ENCODE results near the gene PRKG1. TPM values are rescaled to one million over a fixed set of nuclear protein-coding genes. Genes with fewer than 3 reads are reported as not detected.

The PRKG1 gene
- total and polyA plus RNA-seq, 2 of the 8 experiments (the other 6 are each of a cell fraction or from before 2014, with no cell fraction given) = 4.2 to 15.2 TPM

GRCh38 chr10:51340845-51341610, 266.7 kb downstream of the PRKG1 start:
- Histone ChIP-seq H3K56ac (replicated peaks; ENCODE audit: insufficient read length, low read depth, low read length) (no peak overlapping the region), H2BK5ac (ENCODE audit: low read depth, low read length) (no peak overlapping the region), H2BK12ac (ENCODE audit: low read depth, low read length) (no peak overlapping the region), H3K4me1 (replicated peaks in 1 of 4; ENCODE audit: control insufficient read depth in 3 of 4, insufficient read depth in 4 of 4, low read length in 3 of 4) (peaks cover 0 to 3% (median 0%) of the 10 kb centered on the region in 4 experiments; a peak in 1 of 7 replicates), H2AK5ac (ENCODE audit: low read depth, low read length) (no peak overlapping the region), H3K4me2 (ENCODE audit: insufficient read depth in 1 of 2, low read depth in 2 of 2, low read length in 2 of 2) (no peak overlapping the region), H3K9ac (replicated peaks in 1 of 4; ENCODE audit: extremely low read depth in 1 of 4, low read depth in 3 of 4, low read length in 3 of 4) (no peak overlapping the region), H3K27ac (ENCODE audit: low read depth, low read length) (no peak overlapping the region), H2BK15ac (ENCODE audit: low read length) (no peak overlapping the region), H3K79me2 (ENCODE audit: control insufficient read depth in 1 of 2, insufficient read depth in 2 of 2, low read length in 2 of 2) (no peaks in the 10 kb centered on the region), H3K14ac (ENCODE audit: insufficient read length) (no peak overlapping the region), H2AFZ (ENCODE audit: low read length) (no peak overlapping the region), H3K79me1 (ENCODE audit: low read depth, low read length) (no peaks in the 10 kb centered on the region), H4K8ac (ENCODE audit: extremely low read depth, insufficient read depth, low read length) (no peak overlapping the region), H3K4me3 (ENCODE audit: extremely low read depth in 1 of 4, insufficient read depth in 2 of 4, low read depth in 3 of 4, low read length in 4 of 4) (no peak overlapping the region), H2BK20ac (ENCODE audit: low read length) (no peak overlapping the region), H3K23me2 (ENCODE audit: low read depth, low read length) (no peaks in the 10 kb centered on the region), H3K18ac (ENCODE audit: extremely low read depth, low read length) (no peak overlapping the region), H4K5ac (ENCODE audit: insufficient read length, low read depth, low read length) (no peak overlapping the region), H3K27me3 (replicated peaks in 1 of 4; ENCODE audit: control insufficient read depth in 3 of 4, extremely low read depth in 1 of 4, insufficient read depth in 3 of 4, low read length in 3 of 4) (peaks cover 0 to 1% (median 0%) of the 10 kb centered on the region in 4 experiments; a peak in 1 of 7 replicates), H3K4ac (replicated peaks; ENCODE audit: insufficient read length, low read depth, low read length) (no peak overlapping the region), H3K36me3 (ENCODE audit: control insufficient read depth in 2 of 4, insufficient read depth in 4 of 4, low read length in 3 of 4) (no peaks in the 10 kb centered on the region), H3K9me3 (ENCODE audit: insufficient read depth in 2 of 2, low read depth in 1 of 2, low read length in 1 of 2) (no peaks in the 10 kb centered on the region; a peak in 1 of 4 replicates), H3K23ac (ENCODE audit: insufficient read length) (no peak overlapping the region), H4K20me1 (replicated peaks in 1 of 2; ENCODE audit: control insufficient read depth in 1 of 2, insufficient read depth in 2 of 2, low read length in 2 of 2) (no peaks in the 10 kb centered on the region), H4K91ac (replicated peaks; ENCODE audit: insufficient read length, low read length) (no peak overlapping the region), H2BK120ac (replicated peaks; ENCODE audit: low read depth, low read length) (no peak overlapping the region)
- DNase-seq (ENCODE audit: low read depth in 1 of 2, low spot score in 2 of 2) (no peak), FAIRE-seq (no peak)
- POLR2A ChIA-PET (ENCODE audit: partially characterized antibody) = no interaction called here
- CTCF ChIA-PET (ENCODE audit: partially characterized antibody) = interaction anchor here (1.3 kb wide), 1 partner anchor 10 kb away, joined by 3 read pairs; no protein-coding TSS in a partner anchor
- WGBS, 2 experiments (ENCODE audit: extremely low coverage in 1 of 2, insufficient coverage in 1 of 2, insufficient read length in 1 of 2, insufficient replicate concordance in 2 of 2, low coverage in 1 of 2, low lambda C conversion rate in 2 of 2, missing lambda C conversion rate in 1 of 2) = 91% methylated on average over 4 of the region's 4 CpGs; no CpG with 5 or more reads in 1 of the 2 experiments
- TF ChIP-seq CHD1 (IDR thresholded peaks at IDR 0.05; ENCODE audit: low read depth, low read length) = no peak

Data from H1 (cell line).